Endothelial cell of umbilical vein (primary cell): Measurements from ENCODE around the gene PGS1.

Experiments used
- CTCF ChIP-seq, 2 donors: IDR thresholded peaks; 1 replicate in 1 of 2; 2 replicates in 1 of 2; pipeline ENCODE4 v1.5.1; 2011; ENCODE audit warnings: low read length in 2 of 2, mild to moderate bottlenecking in 2 of 2, moderate library complexity in 2 of 2, control low read depth in 1 of 2, inconsistent platforms in 1 of 2, low read depth in 1 of 2; ENCODE audit not compliant: insufficient read depth in 1 of 2; ENCODE audit errors: extremely low read depth in 1 of 2
- EZH2 ChIP-seq: IDR thresholded peaks from 2 replicates; pipeline ENCODE4 v1.6.1; 2012; ENCODE audit warnings: borderline replicate concordance, low read depth, mild to moderate bottlenecking, moderate library complexity, low read length, inconsistent platforms; ENCODE audit not compliant: severe bottlenecking
- FOS ChIP-seq: IDR thresholded peaks from 2 replicates; pipeline ENCODE4 v1.6.1; 2011; ENCODE audit warnings: mild to moderate bottlenecking, low read length, moderate library complexity, borderline replicate concordance; ENCODE audit not compliant: insufficient read depth
- MYC ChIP-seq: IDR thresholded peaks from one replicate; pipeline ENCODE4 v1.6.1; 2011; ENCODE audit warnings: mild to moderate bottlenecking, low read depth, low read length
- POLR2A ChIP-seq: IDR thresholded peaks from 2 replicates; pipeline ENCODE4 v1.6.1; 2012; ENCODE audit warnings: low read depth, mild to moderate bottlenecking, control low read depth, low read length
- POLR2AphosphoS5 ChIP-seq: IDR thresholded peaks from 2 replicates; pipeline ENCODE4 v1.6.1; 2012; ENCODE audit warnings: low read depth, mild to moderate bottlenecking, control low read depth, low read length, moderate library complexity; ENCODE audit not compliant: insufficient read depth

DNA sequence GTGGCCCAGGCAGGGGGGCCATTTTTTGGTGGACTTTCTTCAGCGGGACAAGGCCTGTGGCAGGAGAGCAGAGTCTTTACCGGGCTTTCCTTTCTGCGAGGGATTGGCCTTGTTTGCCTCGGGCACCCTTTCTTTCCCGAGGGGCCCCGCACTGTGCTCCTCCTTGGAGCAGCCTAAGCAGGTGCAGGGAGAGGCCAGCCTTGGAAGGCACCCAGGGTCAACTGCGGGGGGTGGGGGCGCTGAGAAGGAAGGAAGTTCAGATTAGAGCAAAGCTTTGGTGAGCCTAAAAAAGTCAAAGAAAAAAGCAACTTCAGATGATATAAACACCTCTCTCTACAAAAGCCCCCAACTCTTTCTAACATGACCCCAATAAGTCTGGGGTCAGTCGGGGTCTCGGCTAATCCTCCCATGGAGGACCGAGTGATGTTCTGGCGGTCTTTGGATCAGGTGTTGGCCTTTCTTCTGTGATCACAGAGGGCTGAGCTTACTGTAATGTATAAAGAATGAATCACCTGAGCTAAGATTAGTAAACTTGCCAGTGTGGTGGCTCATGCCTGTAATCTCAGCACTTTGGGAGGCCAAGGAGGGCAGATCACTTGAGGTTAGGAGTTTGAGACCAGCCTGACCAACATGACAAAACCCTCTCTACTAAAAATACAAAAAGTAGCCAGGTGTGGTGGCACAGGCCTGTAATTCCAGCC is 63.0 kb downstream of the PGS1 start:
- TF ChIP-seq POLR2A: no peak
- no peak for TF ChIP-seq MYC
- no peak for TF ChIP-seq EZH2
- TF ChIP-seq CTCF (IDR thresholded peaks at IDR 0.05; ENCODE audit: extremely low read depth in 1 of 2, insufficient read depth in 1 of 2, low read depth in 1 of 2, low read length in 2 of 2): no peak
- TF ChIP-seq FOS: no peak
- no peak for TF ChIP-seq POLR2AphosphoS5
